Loucy (cell line): Measurements from ENCODE around the gene EEF1G.

Experiments used
- CTCF ChIP-seq: fragments of 200-600 bp; sonication (generic); conservative IDR thresholded peaks from 2 replicates; pipeline ENCODE4 v1.5.1; 2014; ENCODE audit warnings: mild to moderate bottlenecking, antibody characterized with exemption, low read length
- EZH2phosphoT487 ChIP-seq: fragments of 200-600 bp; IDR thresholded peaks from 2 replicates; pipeline ENCODE4 v1.6.1; 2018; ENCODE audit warnings: antibody characterized with exemption, mild to moderate bottlenecking, moderate library complexity, borderline replicate concordance

- TF ChIP-seq CTCF = no peak
- no peak for TF ChIP-seq EZH2phosphoT487
Observed at GRCh38 chr11:62543680-62544444, 29.8 kb downstream of the EEF1G start.
